HG03558 (cell line): ENCODE data around the gene SLAMF7.
"Not testable (repeated sequence)": the region's sequence is repeated elsewhere in the genome, so short reads cannot be mapped to it uniquely, and the experiment has no call there.

Experiments
- ATAC-seq: cut with Tn5 transposase; IDR thresholded peaks from one replicate; pipeline ENCODE4 v1.9.1; 2021; ENCODE audit warnings: moderate number of reproducible peaks; ENCODE audit not compliant: unreplicated experiment; ENCODE audit errors: extremely low read depth

Gene SLAMF7

DNA sequence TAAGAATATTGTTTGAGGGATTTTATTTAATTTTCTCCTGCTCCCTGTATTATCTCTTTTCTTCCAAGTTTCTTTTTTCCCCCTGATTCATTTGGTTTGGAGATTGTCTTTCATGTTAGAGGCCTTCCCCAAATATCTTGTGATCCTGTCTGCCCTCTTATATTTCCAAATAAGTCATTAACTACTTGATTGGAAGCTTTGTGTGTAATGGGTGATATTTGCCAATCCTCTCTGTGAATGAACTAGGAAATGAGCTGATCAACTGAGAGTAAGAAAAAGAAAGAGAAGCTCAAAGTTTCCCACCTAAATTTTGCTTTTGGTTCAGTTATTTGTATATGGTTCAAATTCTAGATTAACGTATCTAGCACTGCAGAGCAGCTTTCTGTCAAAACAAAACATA, 33.3 kb downstream of the SLAMF7 start:
- no peak for ATAC-seq

GRCh38 chr1:160773093-160773492, 34.0 kb downstream of the SLAMF7 start:
- no peak for ATAC-seq

DNA sequence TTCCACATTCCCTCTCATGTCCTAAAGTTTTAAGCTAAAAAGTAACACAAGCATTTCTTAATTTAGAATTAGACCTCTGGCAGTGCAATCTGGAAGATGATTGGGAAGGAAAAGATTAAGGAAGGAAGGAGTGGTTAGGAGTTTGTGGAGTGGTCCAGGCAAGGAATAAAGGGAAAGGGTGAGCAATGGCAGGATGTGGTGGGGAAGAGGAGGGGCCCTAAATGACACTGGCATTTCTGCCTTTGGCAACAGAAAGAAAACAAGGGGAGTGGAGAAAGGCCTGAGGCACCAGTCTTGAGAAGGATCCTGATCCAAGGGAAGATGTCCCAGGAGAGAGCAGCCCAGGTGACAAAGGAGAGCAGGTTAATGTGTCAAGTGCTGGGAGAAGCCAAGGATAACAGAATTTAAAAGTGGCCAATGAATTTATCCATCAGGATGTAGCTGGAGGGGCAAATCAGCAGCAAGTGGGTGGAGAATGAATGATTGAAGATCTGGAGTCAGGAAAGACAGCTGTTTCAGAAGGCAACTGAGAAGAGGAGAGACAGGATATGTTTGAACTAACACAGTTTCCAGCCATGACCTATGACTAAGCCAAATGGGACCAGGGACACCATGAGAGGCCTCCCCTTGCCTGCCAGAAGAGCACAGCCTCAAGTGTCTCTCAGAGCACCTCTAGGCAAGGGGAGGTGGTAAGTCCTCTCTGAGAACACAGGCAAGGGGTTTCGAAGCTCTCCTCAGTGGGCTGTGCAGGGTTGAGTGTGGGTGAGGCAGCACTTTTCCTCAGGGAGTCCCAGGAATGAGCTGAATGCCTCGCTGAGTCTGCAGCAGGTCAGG, 36.1 kb downstream of the SLAMF7 start:
- ATAC-seq, result no peak

- ATAC-seq, result no peak
These were observed 37.1 kb downstream of the SLAMF7 start for GRCh38 chr1:160776178-160776577.

DNA sequence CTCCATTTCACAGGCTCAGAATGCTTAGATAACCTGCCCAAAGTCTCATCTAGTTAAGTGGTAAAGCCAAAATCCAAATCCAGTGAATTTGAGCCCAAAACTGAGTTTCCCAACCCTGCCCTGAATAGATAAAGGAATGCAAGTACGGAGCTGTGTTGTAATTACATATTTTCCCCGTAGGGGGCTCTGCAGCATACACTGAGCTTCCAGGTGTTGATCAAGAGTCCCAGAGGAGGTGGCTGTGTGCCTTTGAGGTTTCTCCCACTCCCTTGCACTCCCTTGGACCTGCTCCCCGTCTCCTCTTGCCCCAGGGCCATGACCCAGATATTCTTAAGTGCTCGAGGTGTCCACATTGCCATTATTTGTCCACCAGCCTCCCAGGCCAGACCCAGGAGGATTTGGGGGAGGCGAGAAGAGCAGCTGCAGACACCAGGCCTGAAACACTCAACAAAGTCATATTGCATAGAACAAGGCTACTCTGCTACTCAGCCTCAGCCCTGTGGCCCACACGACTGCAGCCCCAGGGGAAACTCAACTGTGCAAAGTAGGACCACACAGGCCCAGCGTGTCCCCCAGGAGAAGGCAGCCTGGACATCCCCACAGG, 38.5 kb downstream of the SLAMF7 start:
- no peak for ATAC-seq

DNA sequence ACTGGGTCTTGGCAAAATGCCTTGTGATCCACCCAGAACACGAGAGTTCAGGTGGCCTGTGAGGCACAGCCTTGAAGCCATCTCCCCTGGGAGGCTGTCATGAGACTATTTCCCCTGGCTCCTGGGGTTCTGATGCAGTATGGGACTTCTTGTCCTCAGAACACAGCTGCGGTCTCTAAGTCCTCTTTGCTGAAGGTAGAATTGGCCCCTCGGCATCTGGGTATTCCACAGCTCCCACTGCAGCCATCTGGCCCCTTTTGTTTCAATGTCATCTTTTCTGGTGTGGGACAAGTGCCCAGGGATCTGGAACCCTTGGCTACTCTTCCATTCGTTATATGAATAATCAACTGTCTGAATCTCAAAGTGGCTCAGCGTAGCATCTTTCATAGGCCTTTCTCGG, 39.9 kb downstream of the SLAMF7 start:
- ATAC-seq, result no peak

DNA sequence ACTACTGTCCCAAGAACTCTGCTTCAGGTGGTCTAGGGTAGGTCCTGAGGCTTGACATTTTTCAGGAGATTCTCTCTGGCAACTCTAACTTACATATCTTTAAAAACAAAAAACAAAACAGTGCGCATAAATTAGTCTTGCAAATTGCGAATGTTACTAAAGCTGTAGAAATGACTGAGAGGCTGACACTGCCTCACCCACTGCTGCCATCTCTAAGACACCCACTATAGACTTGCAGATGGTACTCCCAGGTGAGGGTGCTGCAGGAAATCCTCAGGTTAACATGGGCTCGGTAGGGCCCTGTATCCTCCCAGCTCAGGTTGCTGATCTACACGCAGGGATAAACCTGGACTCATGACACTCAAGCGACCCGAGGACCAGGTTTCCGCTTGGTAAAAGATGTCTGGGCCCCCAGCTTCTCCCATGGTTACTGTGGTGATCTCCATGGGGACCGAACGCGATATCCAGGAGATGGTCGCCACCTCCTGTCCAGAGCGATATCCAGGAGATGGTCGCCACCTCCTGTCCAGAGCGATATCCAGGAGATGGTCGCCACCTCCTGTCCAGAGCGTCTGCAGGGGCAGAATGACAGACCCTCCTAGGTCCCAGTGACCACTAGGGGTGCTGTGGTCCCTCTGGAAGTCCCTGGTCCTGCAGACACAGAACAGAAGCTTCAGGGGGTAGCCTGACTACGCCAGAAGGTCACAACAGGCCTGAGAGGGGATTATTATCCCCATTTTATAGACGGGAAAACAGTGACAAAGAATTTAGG, 40.8 kb downstream of the SLAMF7 start:
- ATAC-seq, result no peak

- no peak for ATAC-seq
These were observed 41.3 kb downstream of the SLAMF7 start for GRCh38 chr1:160780398-160780755.

- no peak for ATAC-seq
These were observed 42.2 kb downstream of the SLAMF7 start for GRCh38 chr1:160781186-160781766.

- peak; percentile 78 for ATAC-seq
These were observed 43.1 kb downstream of the SLAMF7 start for GRCh38 chr1:160781914-160782689.

DNA sequence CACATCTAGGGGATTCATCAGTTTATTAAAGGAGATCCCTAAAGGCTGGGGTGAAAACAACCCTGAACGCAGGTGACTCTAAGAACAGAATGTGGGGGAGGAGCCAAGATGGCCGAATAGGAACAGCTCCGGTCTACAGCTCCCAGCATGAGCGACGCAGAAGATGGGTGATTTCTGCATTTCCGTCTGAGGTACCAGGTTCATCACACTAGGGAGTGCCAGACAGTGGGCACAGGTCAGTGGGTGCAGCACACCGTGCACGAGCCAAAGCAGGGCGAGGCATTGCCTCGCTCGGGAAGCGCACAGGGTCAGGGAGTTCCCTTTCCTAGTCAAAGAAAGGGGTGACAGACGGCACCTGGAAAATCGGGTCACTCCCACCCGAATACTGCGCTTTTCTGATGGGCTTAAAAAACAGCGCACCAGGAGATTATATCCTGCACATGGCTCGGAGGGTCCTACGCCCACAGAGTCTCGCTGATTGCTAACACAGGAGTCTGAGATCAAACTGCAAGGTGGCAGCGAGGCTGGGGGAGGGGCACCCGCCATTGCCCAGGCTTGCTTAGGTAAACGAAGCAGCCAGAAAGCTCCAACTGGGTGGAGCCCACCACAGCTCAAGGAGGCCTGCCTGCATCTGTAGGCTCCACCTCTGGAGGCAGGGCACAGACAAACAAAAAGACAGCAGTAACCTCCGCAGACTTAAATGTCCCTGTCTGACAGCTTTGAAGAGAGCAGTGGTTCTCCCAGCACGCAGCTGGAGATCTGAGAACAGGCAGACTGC, 44.1 kb downstream of the SLAMF7 start:
- ATAC-seq, result not testable (repeated sequence)

GRCh38 chr1:160789051-160789701, 50.1 kb downstream of the SLAMF7 start:
- peak; percentile 4 for ATAC-seq

GRCh38 chr1:160789702-160790611, 50.9 kb downstream of the SLAMF7 start:
- peak; percentile 74 for ATAC-seq

- ATAC-seq, result no peak
These were observed 55.3 kb downstream of the SLAMF7 start for GRCh38 chr1:160794376-160794775.

DNA sequence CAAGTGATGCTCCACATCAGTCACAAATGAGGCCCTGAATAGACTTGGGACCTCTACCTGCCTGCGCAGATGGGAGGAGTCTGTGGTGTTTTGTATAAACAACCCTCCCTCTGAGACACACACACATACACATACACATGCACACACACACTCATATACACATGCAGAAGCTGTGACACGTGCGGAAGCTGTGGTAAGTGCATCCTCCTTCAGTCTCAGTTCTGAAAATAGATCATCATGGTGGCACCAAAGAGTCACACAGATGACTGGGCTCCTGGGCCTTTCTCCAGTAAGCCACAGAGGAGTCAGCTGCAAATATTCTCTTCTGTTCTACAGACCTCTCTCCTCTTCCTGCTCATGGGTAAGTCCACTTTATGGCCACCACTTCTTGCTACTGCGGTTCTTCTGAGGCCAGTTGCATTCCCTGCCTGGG, 56.9 kb downstream of the SLAMF7 start, which contains the start of gene LY9:
LY9 (plus strand) TSS at position 224 of the 433 bp plus-strand sequence; CDS start at position 238, 14 bp downstream.
- peak; percentile 58 for ATAC-seq

GRCh38 chr1:160797271-160797709, 58.2 kb downstream of the SLAMF7 start:
- ATAC-seq, result no peak

DNA sequence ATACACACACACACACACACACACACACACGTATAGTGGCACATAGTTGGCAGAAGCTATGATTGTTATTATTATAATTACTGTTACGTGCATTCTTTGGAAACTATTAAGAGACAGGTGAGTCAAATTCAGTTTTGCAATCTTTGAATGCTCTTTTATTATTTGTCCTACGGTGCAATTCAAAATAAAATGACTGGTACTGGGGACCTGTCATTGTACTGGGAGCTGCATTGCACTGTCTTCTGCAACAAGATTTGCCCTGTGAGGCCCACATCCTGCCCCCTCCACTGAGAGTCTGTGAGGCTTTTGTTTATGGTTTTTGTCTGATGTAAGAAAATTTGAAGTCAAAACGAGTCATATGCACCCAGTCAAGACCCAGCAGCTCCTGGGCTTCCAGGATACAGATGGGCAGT, 58.8 kb downstream of the SLAMF7 start:
- ATAC-seq, result no peak

DNA sequence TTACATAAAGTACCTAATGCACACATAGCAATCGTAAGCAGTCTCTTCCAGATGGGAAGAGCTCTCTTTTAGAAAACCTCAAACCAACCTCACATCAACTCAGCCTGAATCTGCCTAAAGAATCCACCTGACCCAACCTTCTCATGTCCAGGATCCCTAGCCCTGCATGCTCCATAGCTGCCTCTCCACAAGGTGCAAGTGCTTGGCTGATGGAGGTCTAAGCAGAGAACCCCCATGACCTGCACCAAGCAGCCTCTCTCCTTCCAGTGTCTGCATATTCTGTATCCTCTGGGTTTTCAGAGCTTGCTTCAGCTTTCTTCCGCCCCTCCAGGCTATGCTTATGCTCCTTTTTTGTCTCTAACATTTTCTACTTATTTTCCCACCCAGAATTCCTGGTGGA, 59.4 kb downstream of the SLAMF7 start:
- ATAC-seq, result no peak
